ENCODE measurements around the gene SIRPG.
"Not testable (repeated sequence)": the region's sequence is repeated elsewhere in the genome, so short reads cannot be mapped to it uniquely, and the experiment has no call there.

The SIRPG gene

GRCh38 chr20:1657556-1658334, at the start of gene SIRPG:
SIRPG (minus strand) TSS chr20:1657779; CDS start chr20:1657714, 65 bp downstream.
- no peak for DNase-seq (ENCODE audit: low spot score)

GRCh38 chr20:1706887-1707286, 49.3 kb upstream of the SIRPG start:
- not testable (repeated sequence) for DNase-seq (ENCODE audit: low spot score)

GRCh38 chr20:1706079-1706478, 48.5 kb upstream of the SIRPG start:
- no peak for DNase-seq (ENCODE audit: low spot score)

GRCh38 chr20:1702855-1703254, 45.3 kb upstream of the SIRPG start:
- DNase-seq (ENCODE audit: low spot score) = no peak

- DNase-seq (ENCODE audit: low spot score) = no peak
These were observed 44.7 kb upstream of the SIRPG start for GRCh38 chr20:1702328-1702727.

GRCh38 chr20:1700990-1701389, 43.4 kb upstream of the SIRPG start:
- no peak for DNase-seq (ENCODE audit: low spot score)

- no peak for DNase-seq (ENCODE audit: low spot score)
These were observed 40.0 kb upstream of the SIRPG start for GRCh38 chr20:1697592-1697991.

- no peak for DNase-seq (ENCODE audit: low spot score)
These were observed 39.1 kb upstream of the SIRPG start for GRCh38 chr20:1696521-1697209.

GRCh38 chr20:1694672-1695071, 37.1 kb upstream of the SIRPG start:
- no peak for DNase-seq (ENCODE audit: low spot score)

GRCh38 chr20:1693427-1693826, 35.8 kb upstream of the SIRPG start:
- DNase-seq (ENCODE audit: low spot score) = no peak

GRCh38 chr20:1689721-1690120, 32.1 kb upstream of the SIRPG start:
- no peak for DNase-seq (ENCODE audit: low spot score)

GRCh38 chr20:1688886-1689538, 31.4 kb upstream of the SIRPG start:
- DNase-seq (ENCODE audit: low spot score) = no peak

- DNase-seq (ENCODE audit: low spot score) = no peak
These were observed 29.5 kb upstream of the SIRPG start for GRCh38 chr20:1687053-1687452.

- no peak for DNase-seq (ENCODE audit: low spot score)
These were observed 28.7 kb upstream of the SIRPG start for GRCh38 chr20:1686151-1686748.

- DNase-seq (ENCODE audit: low spot score) = no peak
These were observed 27.9 kb upstream of the SIRPG start for GRCh38 chr20:1685304-1686052.

- DNase-seq (ENCODE audit: low spot score) = no peak
These were observed 27.3 kb upstream of the SIRPG start for GRCh38 chr20:1684872-1685271.

- DNase-seq (ENCODE audit: low spot score) = no peak
These were observed 19.1 kb upstream of the SIRPG start for GRCh38 chr20:1676650-1677049.

- no peak for DNase-seq (ENCODE audit: low spot score)
These were observed 17.6 kb upstream of the SIRPG start for GRCh38 chr20:1674990-1675780.

- DNase-seq (ENCODE audit: low spot score) = no peak
These were observed 16.8 kb upstream of the SIRPG start for GRCh38 chr20:1674361-1674760.

- no peak for DNase-seq (ENCODE audit: low spot score)
These were observed 15.8 kb upstream of the SIRPG start for GRCh38 chr20:1673424-1673823.

- DNase-seq (ENCODE audit: low spot score) = no peak
These were observed 15.1 kb upstream of the SIRPG start for GRCh38 chr20:1672728-1673127.
